Activated naive CD4-positive, alpha-beta T cell treated with anti-CD3 and anti-CD28 coated beads for 36 hours (primary cell): Measurements from ENCODE around the gene DERA. TPM values are rescaled to one million over a fixed set of nuclear protein-coding genes. Genes with fewer than 3 reads are reported as not detected.
"Not testable (repeated sequence)": the region's sequence is repeated elsewhere in the genome, so short reads cannot be mapped to it uniquely, and the experiment has no call there.

Experiments
- CTCF ChIA-PET: fragments of 350-600 bp; sonication (Branson Sonifier 250); formaldehyde crosslinking; loops from one replicate; lab custom pipeline; 2021; ENCODE audit warnings: antibody characterized with exemption; lab: Charles Lee
- DNase-seq: peaks from one replicate; pipeline ENCODE4 v3.0.0-alpha.2; 2020
- H3K27ac Mint-ChIP-seq: one replicate; pipeline ENCODE4 v1.8.0; 2021; ENCODE audit warnings: mild to moderate bottlenecking, mixed read lengths
- H3K27me3 Mint-ChIP-seq: one replicate; pipeline ENCODE4 v1.8.0; 2021; ENCODE audit warnings: low read depth, mixed read lengths
- H3K36me3 Mint-ChIP-seq: one replicate; pipeline ENCODE4 v1.8.0; 2021; ENCODE audit warnings: low read depth, mixed read lengths
- H3K4me1 Mint-ChIP-seq: one replicate; pipeline ENCODE4 v1.8.0; 2021; ENCODE audit warnings: low read depth, mixed read lengths
- H3K4me3 Mint-ChIP-seq: one replicate; pipeline ENCODE4 v1.8.0; 2021; ENCODE audit warnings: mild to moderate bottlenecking, moderate library complexity, mixed read lengths
- H3K9me3 Mint-ChIP-seq: one replicate; pipeline ENCODE4 v1.8.0; 2021; ENCODE audit warnings: mixed read lengths
- intact Hi-C: fragments of 100-400 bp; cut with micrococcal nuclease; formaldehyde crosslinking; loops from one replicate; pipeline ENCODE4 v1.15.1; 2023
- total RNA-seq, 2 experiments: library from RNA; stranded (reverse); gene quantifications; one replicate each; pipeline ENCODE4 v1.2.3, GENCODE V29; 2021

The DERA gene
- total RNA-seq, 2 experiments from 2014 or later: 29.8 to 31.0 TPM

DNA sequence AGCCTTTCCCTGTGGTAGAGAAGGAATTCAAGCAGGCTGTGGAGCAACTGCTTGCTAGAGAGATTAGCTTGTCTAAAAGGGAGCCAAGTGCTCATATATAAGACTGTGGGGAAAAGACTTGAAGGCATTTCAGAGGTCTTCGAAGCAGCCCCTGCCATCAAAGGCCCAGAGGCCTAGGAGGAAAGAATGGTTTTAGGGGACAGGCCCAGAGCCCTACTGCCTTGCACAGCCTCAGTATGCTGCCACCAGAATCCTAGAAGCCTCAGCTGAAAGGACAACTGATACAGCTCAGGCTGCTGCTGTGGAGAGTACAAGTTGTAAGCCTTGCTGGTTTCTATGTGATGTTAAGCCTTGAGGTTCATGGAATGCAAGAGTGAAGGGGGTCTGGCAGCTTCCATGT lies 109.9 kb downstream of the DERA start:
- no peaks in the 10 kb centered on the region for H3K27me3 Mint-ChIP-seq
- H3K36me3 Mint-ChIP-seq: peaks cover 57% of the 10 kb centered on the region
- no peak for DNase-seq
- peaks cover 20% of the 10 kb centered on the region for H3K9me3 Mint-ChIP-seq
- intact Hi-C loops: no loop called here
- CTCF ChIA-PET: interaction anchor here (0.6 kb wide), 1 partner anchor 38 kb away, joined by 3 read pairs; no protein-coding TSS in a partner anchor
- H3K4me3 Mint-ChIP-seq: no peak overlapping the region
- no peaks in the 10 kb centered on the region for H3K4me1 Mint-ChIP-seq
- H3K27ac Mint-ChIP-seq: no peak overlapping the region

DNA sequence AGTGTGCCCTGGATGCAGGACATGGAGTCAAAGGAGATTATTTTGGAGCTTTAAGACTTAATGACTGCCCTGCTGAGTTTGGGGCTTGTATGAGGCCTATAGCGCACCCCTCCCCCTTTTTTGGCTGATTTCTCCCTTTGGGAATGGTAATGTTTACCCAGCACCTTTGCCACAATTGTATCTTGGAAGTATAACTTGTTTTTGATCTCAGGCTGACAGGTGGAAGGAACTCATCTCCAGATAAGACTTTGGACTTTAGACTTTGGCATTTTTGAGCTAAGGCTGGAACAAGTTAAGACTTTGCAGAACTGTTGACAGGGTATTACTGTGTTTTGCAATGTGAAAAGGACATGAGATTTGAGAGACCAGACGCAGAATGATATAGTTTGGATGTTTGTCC lies 110.5 kb downstream of the DERA start:
- H3K27me3 Mint-ChIP-seq: no peaks in the 10 kb centered on the region
- no peak overlapping the region for H3K27ac Mint-ChIP-seq
- H3K36me3 Mint-ChIP-seq: peaks cover 53% of the 10 kb centered on the region
- CTCF ChIA-PET: no interaction called here
- intact Hi-C loops: no loop called here
- DNase-seq: no peak
- no peaks in the 10 kb centered on the region for H3K4me1 Mint-ChIP-seq
- H3K9me3 Mint-ChIP-seq: peaks cover 20% of the 10 kb centered on the region
- no peak overlapping the region for H3K4me3 Mint-ChIP-seq

- Mint-ChIP-seq H3K4me1 (no peaks in the 10 kb centered on the region), H3K27ac (no peak overlapping the region), H3K27me3 (no peaks in the 10 kb centered on the region), H3K36me3 (peaks cover 21% of the 10 kb centered on the region), H3K4me3 (no peak overlapping the region), H3K9me3 (peaks cover 4% of the 10 kb centered on the region)
- no peak for DNase-seq
- intact Hi-C loops: no loop called here
- CTCF ChIA-PET: no interaction called here
Measured at GRCh38 chr12:16027002-16027401, 115.9 kb downstream of the DERA start.

DNA sequence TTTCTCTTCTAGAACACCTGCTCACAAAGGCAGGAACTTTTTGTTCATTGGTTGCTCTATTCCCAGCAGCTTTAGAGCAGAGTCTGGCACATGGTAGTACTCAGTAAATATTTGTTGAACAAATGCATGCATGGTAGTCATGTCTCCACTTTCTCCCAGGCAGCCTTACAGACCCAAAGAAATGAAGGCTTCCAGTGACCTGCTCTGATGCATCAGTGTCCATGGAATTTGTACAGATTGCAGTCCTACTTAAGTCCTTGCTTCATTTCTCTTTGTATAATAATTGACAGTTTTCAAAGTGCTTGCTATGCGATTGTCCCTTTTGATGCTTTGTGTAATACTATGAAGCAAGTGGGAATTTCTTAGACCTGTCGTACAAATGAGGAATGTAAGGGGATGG lies 119.6 kb downstream of the DERA start:
- Mint-ChIP-seq H3K9me3 (no peaks in the 10 kb centered on the region), H3K36me3 (peaks cover 25% of the 10 kb centered on the region), H3K27me3 (no peaks in the 10 kb centered on the region), H3K4me1 (no peaks in the 10 kb centered on the region), H3K4me3 (no peak overlapping the region), H3K27ac (no peak overlapping the region)
- CTCF ChIA-PET: no interaction called here
- DNase-seq: no peak
- intact Hi-C loops: no loop called here

DNA sequence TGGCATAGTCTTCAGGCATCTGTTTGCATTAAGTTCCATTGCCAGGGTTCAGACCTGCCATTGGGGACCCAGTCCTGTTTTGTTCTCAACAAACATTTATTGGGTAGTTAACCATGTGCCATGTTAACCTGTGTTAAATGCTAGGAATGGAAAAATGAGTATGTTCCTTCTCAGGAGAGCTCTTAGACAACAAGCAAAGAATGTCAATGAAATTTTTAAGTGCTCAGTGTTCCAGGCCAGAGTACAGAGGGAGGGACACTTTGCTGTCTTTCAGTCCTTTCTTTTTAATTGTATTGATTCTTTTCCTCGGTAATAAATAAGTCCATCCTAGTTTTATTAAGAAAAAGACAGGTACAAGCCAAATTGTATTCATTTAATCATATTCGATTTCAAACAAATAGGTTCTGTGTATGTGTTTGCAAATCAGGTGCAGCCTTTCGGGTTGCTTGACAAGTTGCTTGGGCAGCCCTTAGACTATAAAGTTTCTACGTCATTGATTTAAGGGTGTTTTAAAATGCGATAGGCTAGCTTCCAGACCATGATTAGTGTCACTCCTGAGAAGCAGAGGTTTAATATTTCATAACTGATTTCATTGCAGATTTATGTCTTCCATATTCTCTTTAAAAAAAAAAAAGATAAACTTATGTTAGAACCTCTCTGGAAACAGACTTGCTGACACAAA lies 123.1 kb downstream of the DERA start:
- Mint-ChIP-seq H3K4me3 (no peak overlapping the region), H3K9me3 (no peaks in the 10 kb centered on the region), H3K4me1 (no peaks in the 10 kb centered on the region), H3K36me3 (peaks cover 42% of the 10 kb centered on the region), H3K27ac (no peak overlapping the region), H3K27me3 (no peaks in the 10 kb centered on the region)
- intact Hi-C loops: no loop called here
- no peak for DNase-seq
- CTCF ChIA-PET: no interaction called here

DNA sequence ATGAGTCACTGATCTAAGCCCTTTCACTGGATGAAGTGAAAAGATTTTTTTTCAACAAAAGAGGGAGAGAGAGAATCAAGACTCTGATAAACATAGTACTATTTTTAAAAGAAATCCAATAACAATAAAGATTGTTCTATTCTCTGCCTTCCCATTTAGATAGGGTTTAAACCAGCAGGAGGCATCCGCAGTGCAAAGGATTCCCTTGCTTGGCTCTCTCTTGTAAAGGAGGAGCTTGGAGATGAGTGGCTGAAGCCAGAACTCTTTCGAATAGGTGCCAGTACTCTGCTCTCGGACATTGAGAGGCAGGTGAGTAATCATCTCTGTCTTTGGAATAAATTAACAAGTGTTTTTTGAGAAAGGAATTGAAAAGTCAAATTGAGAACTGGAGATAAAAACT lies 124.9 kb downstream of the DERA start:
- Mint-ChIP-seq H3K36me3 (peaks cover 47% of the 10 kb centered on the region), H3K9me3 (peaks cover 1% of the 10 kb centered on the region), H3K27me3 (no peaks in the 10 kb centered on the region), H3K4me3 (no peak overlapping the region), H3K27ac (no peak overlapping the region), H3K4me1 (no peaks in the 10 kb centered on the region)
- intact Hi-C loops: no loop called here
- DNase-seq: no peak
- CTCF ChIA-PET: interaction anchor here (0.5 kb wide), 1 partner anchor 120 kb away, joined by 3 read pairs; no protein-coding TSS in a partner anchor

DNA sequence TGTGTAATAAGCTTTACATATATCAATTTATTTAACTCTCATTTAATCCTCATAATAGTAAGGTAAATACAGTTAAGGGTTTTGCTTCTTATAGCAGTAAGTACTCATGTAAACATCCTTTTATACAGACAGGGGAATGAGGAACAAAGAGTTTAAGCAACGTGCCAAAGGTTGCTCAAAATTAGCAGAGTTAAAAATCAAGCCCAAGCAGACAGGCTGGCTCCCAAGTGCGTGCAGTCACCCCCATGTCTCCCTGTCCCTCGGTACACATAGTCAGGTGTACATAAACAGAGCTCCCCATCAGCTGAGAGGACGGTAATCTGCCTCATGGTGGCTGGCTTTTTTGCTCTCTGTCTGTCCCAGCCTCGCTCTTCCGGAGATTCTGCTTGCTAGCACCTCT lies 126.4 kb downstream of the DERA start:
- intact Hi-C loops: no loop called here
- Mint-ChIP-seq H3K4me3 (no peak overlapping the region), H3K27ac (no peak overlapping the region), H3K4me1 (no peaks in the 10 kb centered on the region), H3K9me3 (peaks cover 9% of the 10 kb centered on the region), H3K27me3 (no peaks in the 10 kb centered on the region), H3K36me3 (peaks cover 41% of the 10 kb centered on the region)
- CTCF ChIA-PET: no interaction called here
- no peak for DNase-seq

DNA sequence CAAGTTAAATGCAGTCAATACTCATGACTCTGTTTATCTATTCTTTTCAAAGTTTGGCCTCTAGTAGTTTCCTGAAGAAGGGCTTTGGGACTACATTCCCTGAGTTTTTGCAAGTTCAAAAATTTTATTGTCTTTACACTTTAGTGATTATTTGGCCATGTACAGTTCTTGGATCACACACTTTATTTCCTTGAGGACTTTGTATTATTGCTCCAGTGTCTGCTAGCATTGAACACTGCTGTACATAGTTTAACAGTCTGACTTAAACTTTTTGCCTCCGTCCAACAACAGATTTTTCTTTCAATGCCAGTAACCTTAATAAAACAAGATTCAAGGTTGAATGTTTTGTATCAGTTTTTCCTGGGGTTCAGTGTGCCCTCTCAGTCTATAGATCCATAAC lies 132.3 kb downstream of the DERA start:
- CTCF ChIA-PET: no interaction called here
- Mint-ChIP-seq H3K4me3 (no peak overlapping the region), H3K9me3 (peaks cover 29% of the 10 kb centered on the region), H3K4me1 (no peaks in the 10 kb centered on the region), H3K27me3 (no peaks in the 10 kb centered on the region), H3K36me3 (peaks cover 9% of the 10 kb centered on the region), H3K27ac (no peak overlapping the region)
- no peak for DNase-seq
- intact Hi-C loops: no loop called here

DNA sequence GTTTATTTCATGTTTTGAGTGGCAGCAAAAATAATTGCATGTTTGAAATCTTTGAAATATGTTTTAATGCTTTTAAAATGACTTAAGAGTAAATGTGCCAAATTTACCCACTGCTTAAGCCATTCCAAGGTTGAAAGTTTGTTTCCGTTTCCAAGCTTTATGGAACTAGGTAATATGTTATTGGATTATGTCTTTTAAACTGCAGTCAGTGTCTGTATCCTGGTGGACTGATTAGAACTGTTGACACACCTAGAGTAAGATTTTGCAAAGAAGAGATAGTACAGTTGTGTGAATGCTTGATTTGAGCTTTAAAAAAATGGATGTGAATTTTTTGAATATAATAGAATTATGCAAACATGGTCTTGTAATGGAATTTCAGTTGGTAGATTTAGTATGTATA lies 135.1 kb downstream of the DERA start:
- intact Hi-C loops: no loop called here
- H3K4me1 Mint-ChIP-seq: no peaks in the 10 kb centered on the region
- DNase-seq: no peak
- H3K4me3 Mint-ChIP-seq: no peak overlapping the region
- H3K9me3 Mint-ChIP-seq: peaks cover 36% of the 10 kb centered on the region
- CTCF ChIA-PET: no interaction called here
- H3K27ac Mint-ChIP-seq: no peak overlapping the region
- peaks cover 5% of the 10 kb centered on the region for H3K36me3 Mint-ChIP-seq
- no peaks in the 10 kb centered on the region for H3K27me3 Mint-ChIP-seq

- no peak overlapping the region for H3K27ac Mint-ChIP-seq
- DNase-seq: no peak
- H3K4me1 Mint-ChIP-seq: no peaks in the 10 kb centered on the region
- CTCF ChIA-PET: no interaction called here
- peaks cover 32% of the 10 kb centered on the region for H3K9me3 Mint-ChIP-seq
- no peaks in the 10 kb centered on the region for H3K27me3 Mint-ChIP-seq
- intact Hi-C loops: no loop called here
- no peak overlapping the region for H3K4me3 Mint-ChIP-seq
- H3K36me3 Mint-ChIP-seq: peaks cover 5% of the 10 kb centered on the region
Measured at GRCh38 chr12:16048511-16048910, 137.4 kb downstream of the DERA start.

DNA sequence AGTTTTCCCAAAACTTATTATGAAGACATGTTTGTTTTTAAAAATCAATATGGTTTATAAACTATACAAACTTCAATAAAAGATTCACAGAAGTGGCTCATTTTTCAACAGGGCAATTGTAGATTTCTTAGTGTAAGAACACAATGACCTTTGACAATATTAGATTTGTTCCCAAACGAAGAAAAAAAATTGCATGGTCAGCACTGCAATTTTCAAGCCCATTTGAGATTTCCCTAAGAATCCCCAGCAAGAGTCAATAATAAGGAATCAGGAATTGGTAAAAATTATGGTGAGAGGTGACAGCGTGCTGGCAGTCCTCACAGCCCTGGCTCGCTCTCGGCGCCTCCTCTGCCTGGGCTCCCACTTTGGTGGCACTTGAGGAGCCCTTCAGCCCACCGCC lies 145.8 kb downstream of the DERA start:
- CTCF ChIA-PET: no interaction called here
- peaks cover 1% of the 10 kb centered on the region for H3K36me3 Mint-ChIP-seq
- no peak overlapping the region for H3K27ac Mint-ChIP-seq
- H3K27me3 Mint-ChIP-seq: no peaks in the 10 kb centered on the region
- no peak for DNase-seq
- no peaks in the 10 kb centered on the region for H3K4me1 Mint-ChIP-seq
- no peak overlapping the region for H3K4me3 Mint-ChIP-seq
- intact Hi-C loops: no loop called here
- H3K9me3 Mint-ChIP-seq: peaks cover 25% of the 10 kb centered on the region

DNA sequence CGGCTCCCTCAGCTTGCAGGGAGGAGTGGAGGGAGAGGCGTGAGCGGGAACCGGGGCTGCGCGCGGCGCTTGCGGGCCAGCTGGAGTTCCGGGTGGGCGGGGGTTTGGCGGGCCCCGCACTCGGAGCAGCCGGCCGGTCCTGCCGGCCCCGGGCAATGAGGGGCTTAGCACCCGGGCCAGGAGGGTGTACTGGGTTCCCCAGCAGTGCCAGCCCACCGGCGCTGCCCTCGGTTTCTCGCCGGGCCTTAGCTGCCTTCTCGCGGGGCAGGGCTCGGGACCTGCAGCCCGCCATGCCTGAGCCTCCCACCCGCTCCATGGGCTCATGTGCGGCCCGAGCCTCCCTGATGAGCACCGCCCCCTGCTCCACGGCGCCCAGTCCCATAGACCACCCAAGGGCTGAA lies 146.2 kb downstream of the DERA start:
- H3K4me3 Mint-ChIP-seq, DNase-seq, CTCF ChIA-PET, H3K36me3 Mint-ChIP-seq, H3K27me3 Mint-ChIP-seq, H3K27ac Mint-ChIP-seq, intact Hi-C loops, H3K4me1 Mint-ChIP-seq: not testable (repeated sequence)
- peaks cover 23% of the 10 kb centered on the region for H3K9me3 Mint-ChIP-seq

DNA sequence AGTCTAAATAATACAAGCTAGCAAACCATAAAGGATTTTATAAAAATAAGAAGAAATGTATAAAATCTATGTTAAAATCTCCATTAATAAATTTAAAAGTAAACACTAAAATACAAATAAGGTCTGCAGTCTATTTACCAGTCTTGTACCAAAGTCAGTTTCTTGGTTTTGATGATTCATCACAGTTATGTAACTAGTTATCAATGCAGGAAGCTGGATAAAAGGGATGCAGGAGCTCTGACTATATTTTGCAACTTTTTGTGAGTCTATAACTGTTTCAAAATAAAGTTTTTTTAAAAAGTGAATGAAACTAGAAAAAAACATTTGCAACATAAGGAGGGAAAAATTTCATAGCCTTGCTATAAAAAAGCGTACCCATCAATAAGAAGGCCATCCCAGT lies 151.5 kb downstream of the DERA start:
- Mint-ChIP-seq H3K4me3 (no peak overlapping the region), H3K9me3 (no peaks in the 10 kb centered on the region), H3K36me3 (no peaks in the 10 kb centered on the region), H3K27me3 (no peaks in the 10 kb centered on the region), H3K4me1 (no peaks in the 10 kb centered on the region), H3K27ac (no peak overlapping the region)
- intact Hi-C loops: no loop called here
- CTCF ChIA-PET: interaction anchor here (0.6 to 1.1 kb wide), 2 partner anchors 9 to 1199 kb away, joined by 3 to 4 read pairs; no protein-coding TSS in a partner anchor
- DNase-seq: no peak
